ENCODE data around the gene VTCN1.

The VTCN1 gene

DNA sequence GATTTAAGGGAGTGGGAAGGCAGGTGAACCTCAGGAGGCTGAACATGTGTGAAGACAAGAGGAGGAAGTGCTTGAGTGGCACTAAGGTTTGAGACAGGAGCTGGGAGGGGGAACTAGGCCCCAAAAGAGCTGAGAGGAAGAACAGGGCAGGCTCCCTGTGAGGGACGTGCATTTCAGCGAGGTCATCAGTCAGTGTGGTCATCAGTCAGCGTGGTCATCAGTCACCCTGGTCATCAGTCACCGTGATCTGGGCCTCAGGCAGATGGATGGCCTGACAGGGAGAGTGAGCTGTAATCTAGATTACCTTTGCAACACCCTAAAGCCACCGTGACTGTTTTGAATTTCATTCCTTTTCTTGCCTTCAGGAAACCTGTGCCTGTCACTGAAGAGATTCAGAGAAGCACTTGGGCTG, 29.1 kb downstream of the VTCN1 start (continued):
- TF ChIP-seq ZSCAN30 (tag by site-specific recombination; IDR thresholded peaks at IDR 0.05): no peak
- TF ChIP-seq, protein P1, sequence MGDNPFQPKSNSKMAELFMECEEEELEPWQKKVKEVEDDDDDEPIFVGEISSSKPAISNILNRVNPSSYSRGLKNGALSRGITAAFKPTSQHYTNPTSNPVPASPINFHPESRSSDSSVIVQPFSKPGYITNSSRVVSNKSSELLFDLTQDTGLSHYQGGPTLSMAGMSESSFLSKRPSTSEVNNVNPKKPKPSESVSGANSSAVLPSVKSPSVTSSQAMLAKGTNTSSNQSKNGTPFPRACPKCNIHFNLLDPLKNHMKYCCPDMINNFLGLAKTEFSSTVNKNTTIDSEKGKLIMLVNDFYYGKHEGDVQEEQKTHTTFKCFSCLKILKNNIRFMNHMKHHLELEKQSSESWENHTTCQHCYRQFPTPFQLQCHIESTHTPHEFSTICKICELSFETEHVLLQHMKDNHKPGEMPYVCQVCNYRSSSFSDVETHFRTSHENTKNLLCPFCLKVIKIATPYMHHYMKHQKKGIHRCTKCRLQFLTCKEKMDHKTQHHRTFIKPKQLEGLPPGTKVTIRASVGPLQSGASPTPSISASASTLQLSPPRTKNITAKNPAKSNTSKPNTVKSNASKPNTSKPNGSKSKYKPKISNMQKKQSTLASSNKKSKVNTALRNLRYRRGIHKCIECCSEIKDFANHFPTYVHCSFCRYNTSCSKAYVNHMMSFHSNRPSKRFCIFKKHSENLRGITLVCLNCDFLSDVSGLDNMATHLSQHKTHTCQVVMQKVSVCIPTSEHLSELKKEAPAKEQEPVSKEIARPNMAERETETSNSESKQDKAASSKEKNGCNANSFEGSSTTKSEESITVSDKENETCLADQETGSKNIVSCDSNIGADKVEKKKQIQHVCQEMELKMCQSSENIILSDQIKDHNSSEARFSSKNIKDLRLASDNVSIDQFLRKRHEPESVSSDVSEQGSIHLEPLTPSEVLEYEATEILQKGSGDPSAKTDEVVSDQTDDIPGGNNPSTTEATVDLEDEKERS (tag by site-specific recombination; IDR thresholded peaks at IDR 0.05): no peak
- no peak for TF ChIP-seq ZBTB7A (tag by site-specific recombination; IDR thresholded peaks at IDR 0.05; ENCODE audit: low read depth)

DNA sequence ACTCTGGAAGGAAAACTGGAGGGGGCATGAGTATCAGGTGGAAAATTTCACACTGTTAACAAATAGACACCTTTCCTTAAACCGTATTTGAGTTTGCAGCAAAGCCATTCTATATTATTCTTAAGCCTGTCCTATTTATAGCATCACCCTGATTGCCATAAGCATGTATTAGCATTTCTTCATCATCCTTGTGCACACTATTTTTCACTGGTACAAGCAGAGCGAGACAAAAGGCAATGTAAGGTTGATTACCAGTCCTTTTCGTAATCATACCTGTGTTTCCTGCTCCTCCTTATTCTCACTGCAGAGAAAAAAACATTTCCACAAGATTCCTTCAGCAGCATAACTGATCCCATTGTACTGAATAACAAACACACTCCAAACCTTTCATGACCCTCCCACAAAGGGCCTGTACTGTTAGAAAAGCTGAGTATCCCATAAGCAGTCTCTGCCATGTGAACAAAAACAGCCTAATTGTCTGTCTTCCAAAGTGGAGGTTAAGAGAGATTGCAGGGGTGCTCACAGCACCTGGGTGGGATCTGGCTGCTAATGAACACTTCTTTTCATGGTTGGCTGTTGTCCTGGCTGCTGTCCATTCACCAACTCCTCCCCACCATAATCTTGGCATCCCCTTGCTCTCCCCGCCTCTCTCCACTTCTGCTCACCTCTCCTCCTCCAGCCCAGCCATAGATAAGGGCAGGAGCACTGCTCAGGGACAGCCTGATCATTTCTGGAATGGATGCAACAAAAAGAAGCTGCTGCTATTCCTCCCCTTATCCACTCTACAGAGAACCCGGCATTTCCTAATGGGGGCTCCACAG, 30.4 kb downstream of the VTCN1 start:
- Histone ChIP-seq H3K4me1 (ENCODE audit: control insufficient read depth, insufficient read depth, low read length) (no peaks in the 10 kb centered on the region), H3K9me3 (ENCODE audit: control insufficient read depth, insufficient read depth, low read depth, low read length) (no peaks in the 10 kb centered on the region), H3K27ac (ENCODE audit: extremely low read depth, low read depth, low read length) (no peak overlapping the region), H3K36me3 (ENCODE audit: control insufficient read depth in 2 of 2, insufficient read depth in 1 of 2, low read length in 2 of 2) (no peaks in the 10 kb centered on the region), H3K4me3 (ENCODE audit: low read depth, low read length) (no peak overlapping the region)
- CTCF ChIA-PET: interaction anchor here (1.2 to 1.7 kb wide), 3 partner anchors 52 to 354 kb away, joined by 4 to 5 read pairs (median 5); no protein-coding TSS in a partner anchor
- TF ChIP-seq ZNF114 (tag by site-specific recombination; IDR thresholded peaks at IDR 0.05) (no peak), ZNF426 (tag by site-specific recombination; IDR thresholded peaks at IDR 0.05) (no peak), ZNF544 (tag by site-specific recombination; IDR thresholded peaks at IDR 0.05) (no peak), MYNN (tag by site-specific recombination; IDR thresholded peaks at IDR 0.05; ENCODE audit: borderline replicate concordance) (no peak), ZNF362 (tag by site-specific recombination; IDR thresholded peaks at IDR 0.05) (no peak), ZNF48 (tag by site-specific recombination; IDR thresholded peaks at IDR 0.05) (no peak), REST (tag by site-specific recombination; IDR thresholded peaks at IDR 0.05) (no peak), EGR2 (tag by site-specific recombination; IDR thresholded peaks at IDR 0.05; ENCODE audit: low read depth) (no peak), HOXA7 (CRISPR knock-in tag; IDR thresholded peaks at IDR 0.05; ENCODE audit: borderline replicate concordance) (no peak), ZBTB11 (tag by site-specific recombination; conservative IDR thresholded peaks at IDR 0.05; ENCODE audit: low read depth) (no peak), KLF8 (tag by site-specific recombination; IDR thresholded peaks at IDR 0.05) (no peak)
- TF ChIP-seq, protein P2, sequence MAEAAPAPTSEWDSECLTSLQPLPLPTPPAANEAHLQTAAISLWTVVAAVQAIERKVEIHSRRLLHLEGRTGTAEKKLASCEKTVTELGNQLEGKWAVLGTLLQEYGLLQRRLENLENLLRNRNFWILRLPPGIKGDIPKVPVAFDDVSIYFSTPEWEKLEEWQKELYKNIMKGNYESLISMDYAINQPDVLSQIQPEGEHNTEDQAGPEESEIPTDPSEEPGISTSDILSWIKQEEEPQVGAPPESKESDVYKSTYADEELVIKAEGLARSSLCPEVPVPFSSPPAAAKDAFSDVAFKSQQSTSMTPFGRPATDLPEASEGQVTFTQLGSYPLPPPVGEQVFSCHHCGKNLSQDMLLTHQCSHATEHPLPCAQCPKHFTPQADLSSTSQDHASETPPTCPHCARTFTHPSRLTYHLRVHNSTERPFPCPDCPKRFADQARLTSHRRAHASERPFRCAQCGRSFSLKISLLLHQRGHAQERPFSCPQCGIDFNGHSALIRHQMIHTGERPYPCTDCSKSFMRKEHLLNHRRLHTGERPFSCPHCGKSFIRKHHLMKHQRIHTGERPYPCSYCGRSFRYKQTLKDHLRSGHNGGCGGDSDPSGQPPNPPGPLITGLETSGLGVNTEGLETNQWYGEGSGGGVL (tag by site-specific recombination; IDR thresholded peaks at IDR 0.05): no peak
- POLR2A ChIA-PET: no interaction called here
